ENCODE measurements around the gene IRX6. TPM values are rescaled to one million over a fixed set of nuclear protein-coding genes. Genes with fewer than 3 reads are reported as not detected.

Gene IRX6
- 8.0 TPM for total RNA-seq

GRCh38 chr16:55323637-55324271, at the start of gene IRX6:
IRX6 (plus strand) TSS chr16:55324203; CDS start chr16:55325092, 889 bp downstream.

Other genes starting within 250 kb of the IRX6 start
- 248 TPM for gene MMP2, start 155.0 kb downstream of the IRX6 start, total RNA-seq
- 32.5 TPM for gene LPCAT2, start 184.9 kb downstream of the IRX6 start, total RNA-seq
- gene CAPNS2, start 242.5 kb downstream of the IRX6 start, total RNA-seq, result 6.1 TPM